ENCODE data around the gene SYNPO. TPM values are rescaled to one million over a fixed set of nuclear protein-coding genes. Genes with fewer than 3 reads are reported as not detected.

The SYNPO gene, protein sequence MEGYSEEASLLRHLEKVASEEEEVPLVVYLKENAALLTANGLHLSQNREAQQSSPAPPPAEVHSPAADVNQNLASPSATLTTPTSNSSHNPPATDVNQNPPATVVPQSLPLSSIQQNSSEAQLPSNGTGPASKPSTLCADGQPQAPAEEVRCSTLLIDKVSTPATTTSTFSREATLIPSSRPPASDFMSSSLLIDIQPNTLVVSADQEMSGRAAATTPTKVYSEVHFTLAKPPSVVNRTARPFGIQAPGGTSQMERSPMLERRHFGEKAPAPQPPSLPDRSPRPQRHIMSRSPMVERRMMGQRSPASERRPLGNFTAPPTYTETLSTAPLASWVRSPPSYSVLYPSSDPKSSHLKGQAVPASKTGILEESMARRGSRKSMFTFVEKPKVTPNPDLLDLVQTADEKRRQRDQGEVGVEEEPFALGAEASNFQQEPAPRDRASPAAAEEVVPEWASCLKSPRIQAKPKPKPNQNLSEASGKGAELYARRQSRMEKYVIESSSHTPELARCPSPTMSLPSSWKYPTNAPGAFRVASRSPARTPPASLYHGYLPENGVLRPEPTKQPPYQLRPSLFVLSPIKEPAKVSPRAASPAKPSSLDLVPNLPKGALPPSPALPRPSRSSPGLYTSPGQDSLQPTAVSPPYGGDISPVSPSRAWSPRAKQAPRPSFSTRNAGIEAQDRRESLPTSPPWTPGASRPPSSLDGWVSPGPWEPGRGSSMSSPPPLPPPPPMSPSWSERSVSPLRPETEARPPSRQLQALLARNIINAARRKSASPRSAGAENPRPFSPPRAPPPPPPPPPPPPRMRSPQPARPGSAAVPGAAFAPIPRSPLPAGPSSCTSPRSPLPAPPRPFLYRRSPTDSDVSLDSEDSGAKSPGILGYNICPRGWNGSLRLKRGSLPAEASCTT
- total RNA-seq: under 1 TPM; 0.05 to 0.25 TPM

DNA sequence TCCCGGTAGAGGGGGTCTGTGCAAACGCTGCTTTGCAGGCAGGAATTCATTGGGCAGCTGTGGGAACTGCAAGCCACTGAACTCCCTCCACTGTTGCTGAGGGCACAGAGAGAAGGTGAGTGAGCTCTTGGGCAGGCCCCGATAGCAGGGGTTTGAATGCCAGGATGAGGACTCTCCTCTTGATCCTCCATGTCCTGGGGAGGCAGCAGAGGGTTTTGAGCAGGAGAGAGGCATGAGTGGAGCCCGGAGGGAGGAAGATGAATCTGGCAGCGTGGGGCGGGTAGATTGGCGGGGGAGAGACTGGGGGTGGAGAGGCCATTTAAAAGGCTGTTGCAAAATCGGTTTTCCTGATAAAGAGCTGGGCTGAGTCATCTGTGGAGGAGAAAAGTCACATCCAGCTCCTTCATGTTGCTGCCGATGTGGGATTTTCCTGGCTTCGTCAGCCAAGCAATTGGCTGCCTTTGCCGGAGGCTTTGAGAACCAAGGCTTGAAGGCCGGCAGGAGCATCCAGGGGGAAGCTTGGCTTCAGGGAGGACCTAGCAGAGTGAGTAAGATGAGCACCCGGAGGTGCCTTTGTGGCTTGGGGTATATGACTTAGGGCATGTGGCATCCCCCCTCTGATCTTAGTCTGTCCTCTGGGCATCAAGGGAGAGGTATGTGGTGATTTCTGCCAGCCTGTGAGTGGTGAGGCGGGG, at the start of gene SYNPO:
Gene SYNPO (plus strand): TSS at position 350 of the 695 bp plus-strand sequence. CDS start 7,616 bp downstream, outside the sequence.

DNA sequence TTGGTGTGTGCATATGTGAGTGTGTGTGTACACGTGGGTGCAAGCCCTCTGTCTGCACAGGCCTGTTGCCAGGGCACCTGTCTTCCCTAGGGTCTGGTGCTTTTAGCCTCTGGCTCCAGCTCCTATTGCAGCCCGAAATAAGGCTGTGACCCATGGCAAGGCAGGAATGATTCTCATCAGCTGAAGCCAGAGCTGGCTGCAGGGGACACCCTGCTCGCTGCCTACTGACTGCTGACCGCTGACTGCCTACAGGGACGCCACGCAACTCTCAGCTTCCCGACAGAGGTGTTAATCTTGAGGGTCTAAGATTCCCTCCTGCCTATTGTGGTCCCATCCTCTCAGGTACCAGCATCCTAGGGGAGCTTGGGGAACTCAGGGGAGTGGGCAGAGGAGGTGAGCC, 20.6 kb downstream of the SYNPO start, which contains the start of gene MYOZ3:
Gene MYOZ3 (plus strand): TSS at position 166 of the 400 bp plus-strand sequence. CDS start 1,691 bp downstream, outside the sequence.

DNA sequence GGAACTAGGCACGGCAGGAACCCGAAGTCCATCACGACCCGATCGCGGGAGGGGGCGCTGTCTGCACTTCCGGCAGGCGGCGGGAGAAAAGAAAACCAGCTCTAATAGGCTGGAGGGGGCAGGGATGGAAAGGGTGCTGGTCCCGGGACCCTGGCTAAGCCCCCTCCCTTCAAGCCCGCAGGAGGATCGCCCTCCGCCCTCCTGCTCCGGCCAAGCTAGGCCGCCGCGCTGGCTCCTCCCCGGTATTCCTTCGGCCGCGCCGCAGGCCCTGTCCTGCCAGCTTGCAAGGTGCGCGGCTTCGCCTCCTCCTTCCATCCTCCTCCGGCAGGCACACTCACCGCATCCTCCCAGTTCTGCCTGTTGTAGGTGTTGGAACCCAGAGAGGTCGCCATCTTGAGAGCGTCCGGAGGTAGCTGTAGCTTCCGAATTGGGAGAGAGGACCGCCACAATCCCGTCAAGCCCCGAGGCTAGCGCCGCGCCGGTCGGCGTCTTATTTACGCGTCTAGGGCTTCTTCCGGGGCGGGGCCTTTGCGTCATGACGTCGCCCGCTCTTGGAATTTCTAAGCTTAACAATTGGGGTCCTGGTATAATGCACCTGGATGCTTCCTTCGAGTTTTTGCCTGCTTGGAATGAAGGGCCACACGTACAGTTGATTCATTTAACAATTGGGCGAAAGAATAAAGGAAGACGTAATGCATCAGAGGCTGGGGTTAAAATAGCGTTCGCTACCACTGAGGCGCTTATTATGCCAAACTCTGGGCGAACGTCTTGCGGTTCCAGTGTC, 60.3 kb downstream of the SYNPO start, which contains the start of gene RBM22:
Gene RBM22 (minus strand): TSS at position 469 of the 784 bp plus-strand sequence. CDS start 77 bp downstream, at position 392.

Other genes with a start within 250 kb of the SYNPO start
- gene CD74, start 227.8 kb upstream of the SYNPO start, total RNA-seq: 100 to 1,000 TPM; 597 to 608 TPM
- 1,000 to 10,000 TPM; 4,054 to 4,225 TPM for gene RPS14, start 190.9 kb upstream of the SYNPO start, total RNA-seq
- gene NDST1, start 132.5 kb upstream of the SYNPO start, total RNA-seq: under 1 TPM; 0.39 to 0.93 TPM
- gene MYOZ3, start 20.6 kb downstream of the SYNPO start, total RNA-seq: under 1 TPM in 1 of 2 experiments, not detected in 1; 0.20 TPM
- gene RBM22, start 60.4 kb downstream of the SYNPO start, total RNA-seq: 10 to 100 TPM; 59.3 to 62.9 TPM
- gene DCTN4, start 118.4 kb downstream of the SYNPO start, total RNA-seq: 10 to 100 TPM; 34.7 to 39.8 TPM
- 10 to 100 TPM; 11.8 to 12.6 TPM for gene SMIM3, start 138.1 kb downstream of the SYNPO start, total RNA-seq
- gene IRGM, start 205.9 kb downstream of the SYNPO start, total RNA-seq: 1 to 10 TPM; 2.2 to 3.1 TPM

All from activated naive CD4-positive, alpha-beta T cell treated with anti-CD3 and anti-CD28 coated beads, Interleukin-2, amount 10 ng/mL, durations not matched to agents 5 hours and 36 hours (primary cell).